NCI-H446 treated with DMSO at 0.1 percent for 48 hours (cell line): ENCODE measurements around the gene MTG1.
"Not testable (repeated sequence)": the region's sequence is repeated elsewhere in the genome, so short reads cannot be mapped to it uniquely, and the experiment has no call there.

Experiments used
- DNase-seq: peaks from one replicate; lab custom pipeline; 2025; lab: John Stamatoyannopoulos, UW

Gene MTG1

GRCh38 chr10:133424102-133424501, 30.1 kb downstream of the MTG1 start:
- DNase-seq, result not testable (repeated sequence)

GRCh38 chr10:133424601-133425000, 30.6 kb downstream of the MTG1 start, which contains the start of gene SPRN:
Gene SPRN, minus strand, starts transcription at chr10:133424625. Its CDS starts 944 bp downstream, at chr10:133423681.
- DNase-seq, result not testable (repeated sequence)

- not testable (repeated sequence) for DNase-seq
These were observed 35.6 kb downstream of the MTG1 start for GRCh38 chr10:133429571-133429970.

GRCh38 chr10:133431888-133432613, 38.1 kb downstream of the MTG1 start:
- DNase-seq, result not testable (repeated sequence)

GRCh38 chr10:133432789-133433188, 38.8 kb downstream of the MTG1 start:
- DNase-seq, result not testable (repeated sequence)

GRCh38 chr10:133438711-133439273, 44.8 kb downstream of the MTG1 start:
- DNase-seq, result no peak

GRCh38 chr10:133439517-133440461, 45.8 kb downstream of the MTG1 start:
- no peak for DNase-seq

GRCh38 chr10:133440633-133441285, 46.8 kb downstream of the MTG1 start:
- DNase-seq, result no peak

GRCh38 chr10:133441356-133441755, 47.4 kb downstream of the MTG1 start:
- not testable (repeated sequence) for DNase-seq

GRCh38 chr10:133441780-133442179, 47.8 kb downstream of the MTG1 start:
- DNase-seq, result no peak

GRCh38 chr10:133442191-133442966, 48.4 kb downstream of the MTG1 start:
- no peak for DNase-seq

- no peak for DNase-seq
These were observed 49.3 kb downstream of the MTG1 start for GRCh38 chr10:133442967-133443924.

GRCh38 chr10:133444342-133445267, 50.6 kb downstream of the MTG1 start:
- no peak for DNase-seq

GRCh38 chr10:133445268-133445732, 51.3 kb downstream of the MTG1 start:
- DNase-seq, result no peak

GRCh38 chr10:133445751-133446708, 52.1 kb downstream of the MTG1 start:
- no peak for DNase-seq

- no peak for DNase-seq
These were observed 53.0 kb downstream of the MTG1 start for GRCh38 chr10:133446979-133447378.

- no peak for DNase-seq
These were observed 54.2 kb downstream of the MTG1 start for GRCh38 chr10:133448120-133448519.

- DNase-seq, result no peak
These were observed 57.4 kb downstream of the MTG1 start for GRCh38 chr10:133451346-133451745.
